H1 (cell line): ENCODE results near the gene CBL. TPM values are rescaled to one million over a fixed set of nuclear protein-coding genes. Genes with fewer than 3 reads are reported as not detected.
A peak's percentile ranks its signal among the peaks of the same experiment; 100 is the strongest.

Experiments
- CTCF ChIA-PET: fragments of 300-600 bp; sonication (Branson Sonifier 250); formaldehyde crosslinking; loops from one replicate; lab custom pipeline; 2021; ENCODE audit not compliant: partially characterized antibody; lab: Charles Lee
- POLR2A ChIA-PET: fragments of 300-600 bp; sonication (Branson Sonifier 250); formaldehyde crosslinking; loops from one replicate; lab custom pipeline; 2021; ENCODE audit warnings: inconsistent platforms; ENCODE audit not compliant: partially characterized antibody; lab: Charles Lee
- DNase-seq, 2 experiments: peaks; one replicate each; pipeline versions ENCODE4 v3.0.0 to v3.0.0-alpha.2; 2010 to 2022; ENCODE audit warnings: low spot score in 2 of 2, low read depth in 1 of 2, mixed read lengths in 1 of 2
- FAIRE-seq: peaks from 2 replicates; lab custom pipeline; 2011; peaks lifted over from hg19 to GRCh38; lab: Jason Lieb, UNC
- H2AFZ ChIP-seq: 2 replicates; pipeline ENCODE4 v1.8.1; 2012; ENCODE audit warnings: low read length, inconsistent platforms
- H2AK5ac ChIP-seq: 2 replicates; pipeline ENCODE4 v1.6.1; 2013; ENCODE audit warnings: low read depth, low read length
- H2BK120ac ChIP-seq: replicated peaks from 2 replicates; pipeline ENCODE3; 2013; ENCODE audit warnings: low read depth, low read length, inconsistent platforms
- H2BK12ac ChIP-seq: 2 replicates; pipeline ENCODE4 v1.6.1; 2013; ENCODE audit warnings: low read depth, low read length
- H2BK15ac ChIP-seq: 2 replicates; pipeline ENCODE4 v1.6.1; 2013; ENCODE audit warnings: low read length
- H2BK20ac ChIP-seq: 2 replicates; pipeline ENCODE4 v1.6.1; 2013; ENCODE audit warnings: low read length
- H2BK5ac ChIP-seq: 2 replicates; pipeline ENCODE4 v1.6.1; 2013; ENCODE audit warnings: low read depth, low read length
- H3K14ac ChIP-seq: 2 replicates; pipeline ENCODE4 v1.6.1; 2013; ENCODE audit warnings: inconsistent platforms; ENCODE audit not compliant: insufficient read length
- H3K18ac ChIP-seq: 2 replicates; pipeline ENCODE4 v1.6.1; 2013; ENCODE audit warnings: low read length; ENCODE audit errors: extremely low read depth
- H3K23ac ChIP-seq: 2 replicates; pipeline ENCODE4 v1.6.1; 2013; ENCODE audit warnings: inconsistent platforms; ENCODE audit not compliant: insufficient read length
- H3K23me2 ChIP-seq: 2 replicates; pipeline ENCODE4 v1.6.1; 2013; ENCODE audit warnings: low read depth, low read length
- H3K27ac ChIP-seq: 2 replicates; pipeline ENCODE4 v1.6.1; 2011; ENCODE audit warnings: low read depth, low read length, inconsistent platforms
- H3K27me3 ChIP-seq, 4 experiments: replicated peaks in 1 of 4; 1 replicate in 1 of 4; 2 replicates in 3 of 4; pipeline versions ENCODE4 v1.6.1 to v1.8.1; 2011 to 2013; ENCODE audit warnings: low read length in 3 of 4, mild to moderate bottlenecking in 3 of 4, inconsistent platforms in 2 of 4, mixed read lengths in 2 of 4, moderate library complexity in 1 of 4; ENCODE audit not compliant: control insufficient read depth in 3 of 4, insufficient read depth in 3 of 4; ENCODE audit errors: extremely low read depth in 1 of 4
- H3K36me3 ChIP-seq, 4 experiments: 2 replicates each; pipeline versions ENCODE4 v1.6.1 to v1.8.1; 2011 to 2013; ENCODE audit warnings: mild to moderate bottlenecking in 4 of 4, low read length in 3 of 4, moderate library complexity in 2 of 4, control low read depth in 1 of 4, inconsistent platforms in 1 of 4; ENCODE audit not compliant: insufficient read depth in 4 of 4, control insufficient read depth in 2 of 4
- H3K4ac ChIP-seq: replicated peaks from 2 replicates; pipeline ENCODE3; 2013; ENCODE audit warnings: low read length, low read depth, mixed read lengths, inconsistent platforms; ENCODE audit not compliant: insufficient read length
- H3K4me1 ChIP-seq, 4 experiments: replicated peaks in 1 of 4; 1 replicate in 1 of 4; 2 replicates in 3 of 4; pipeline versions ENCODE4 v1.6.1 to v1.8.1; 2011 to 2013; ENCODE audit warnings: low read length in 3 of 4, inconsistent platforms in 2 of 4, mixed read lengths in 1 of 4; ENCODE audit not compliant: insufficient read depth in 4 of 4, control insufficient read depth in 3 of 4
- H3K4me2 ChIP-seq, 2 experiments: 2 replicates each; pipeline versions ENCODE4 v1.6.1 to v1.8.1; 2011 to 2013; ENCODE audit warnings: low read depth in 2 of 2, low read length in 2 of 2, control low read depth in 1 of 2, inconsistent platforms in 1 of 2, mild to moderate bottlenecking in 1 of 2; ENCODE audit not compliant: insufficient read depth in 1 of 2
- H3K4me3 ChIP-seq, 4 experiments: fragments of 200-600, 300-600 bp in 1 of 4; sonication (generic), shearing (Covaris generic), sonication (Bioruptor Twin) in 1 of 4; 2 replicates each; pipeline versions ENCODE4 v1.5.1 to v1.8.1; 2011 to 2016; ENCODE audit warnings: low read length in 4 of 4, low read depth in 3 of 4, control low read depth in 2 of 4, inconsistent platforms in 2 of 4, mild to moderate bottlenecking in 2 of 4, mixed read lengths in 1 of 4, moderate library complexity in 1 of 4; ENCODE audit not compliant: insufficient read depth in 2 of 4; ENCODE audit errors: extremely low read depth in 1 of 4
- H3K56ac ChIP-seq: replicated peaks from 2 replicates; pipeline ENCODE3; 2013; ENCODE audit warnings: low read depth, mild to moderate bottlenecking, mixed read lengths, low read length, inconsistent platforms; ENCODE audit not compliant: insufficient read length
- H3K79me1 ChIP-seq: 2 replicates; pipeline ENCODE4 v1.6.1; 2013; ENCODE audit warnings: low read depth, low read length, control low read depth
- H3K79me2 ChIP-seq, 2 experiments: 2 replicates each; pipeline versions ENCODE4 v1.6.1 to v1.8.1; 2012 to 2013; ENCODE audit warnings: low read length in 2 of 2, mild to moderate bottlenecking in 2 of 2, inconsistent platforms in 1 of 2; ENCODE audit not compliant: insufficient read depth in 2 of 2, control insufficient read depth in 1 of 2
- H3K9ac ChIP-seq, 4 experiments: replicated peaks in 1 of 4; 1 replicate in 1 of 4; 2 replicates in 3 of 4; pipeline versions ENCODE4 v1.6.1 to v1.8.1; 2011 to 2013; ENCODE audit warnings: low read depth in 3 of 4, low read length in 3 of 4, control low read depth in 2 of 4, mild to moderate bottlenecking in 2 of 4, moderate library complexity in 2 of 4, inconsistent platforms in 1 of 4; ENCODE audit errors: extremely low read depth in 1 of 4
- H3K9me3 ChIP-seq, 2 experiments: 2 replicates each; pipeline versions ENCODE4 v1.6.1 to v1.8.1; 2012 to 2013; ENCODE audit warnings: mild to moderate bottlenecking in 2 of 2, moderate library complexity in 2 of 2, control low read depth in 1 of 2, inconsistent platforms in 1 of 2, low read depth in 1 of 2, low read length in 1 of 2, mixed read lengths in 1 of 2; ENCODE audit not compliant: insufficient read depth in 2 of 2
- H4K20me1 ChIP-seq, 2 experiments: replicated peaks in 1 of 2; 2 replicates each; pipeline versions ENCODE3 to v1.8.1; 2011 to 2013; ENCODE audit warnings: inconsistent platforms in 2 of 2, low read length in 2 of 2, mild to moderate bottlenecking in 1 of 2; ENCODE audit not compliant: insufficient read depth in 2 of 2, control insufficient read depth in 1 of 2
- H4K5ac ChIP-seq: 2 replicates; pipeline ENCODE4 v1.6.1; 2013; ENCODE audit warnings: low read length, low read depth, mixed read lengths, inconsistent platforms; ENCODE audit not compliant: insufficient read length
- H4K8ac ChIP-seq: 2 replicates; pipeline ENCODE4 v1.8.0; 2013; ENCODE audit warnings: mild to moderate bottlenecking, moderate library complexity, low read length, inconsistent platforms; ENCODE audit not compliant: insufficient read depth; ENCODE audit errors: extremely low read depth
- H4K91ac ChIP-seq: replicated peaks from 2 replicates; pipeline ENCODE3; 2013; ENCODE audit warnings: low read length, mixed read lengths, inconsistent platforms; ENCODE audit not compliant: insufficient read length
- CHD1 ChIP-seq: IDR thresholded peaks from 2 replicates; pipeline ENCODE4 v1.6.1; 2012; ENCODE audit warnings: low read depth, low read length, improper control_type of control experiment
- WGBS, 2 experiments: shearing (Covaris generic) in 1 of 2; methylation state at CpG; one replicate each; pipeline versions ENCODE4 v1.1.6 to v1.1.7; 2013 to 2015; ENCODE audit warnings: low lambda C conversion rate in 2 of 2, mixed read lengths in 2 of 2, inconsistent platforms in 1 of 2, low coverage in 1 of 2, missing lambda C conversion rate in 1 of 2; ENCODE audit not compliant: insufficient replicate concordance in 2 of 2, insufficient coverage in 1 of 2, insufficient read length in 1 of 2; ENCODE audit errors: extremely low coverage in 1 of 2, missing lambda C conversion rate in 1 of 2; 5-methylcytosine and 5-hydroxymethylcytosine counted together
- polyA plus RNA-seq, 7 experiments: library from polyadenylated mRNA; depleted of rRNA in 3 of 7; stranded (reverse) in 5 of 7; unstranded in 2 of 7; fragments of >200 nt in 5 of 7; fragments of 200-250 nt in 2 of 7; gene quantifications; 1 replicate in 5 of 7; 2 replicates in 1 of 7; 4 replicates in 1 of 7; pipeline versions ENCODE4 v1.2.1 to v1.2.3, GENCODE V29; 2011 to 2013; ENCODE audit warnings: missing spikeins in 2 of 7, mixed read lengths in 2 of 7
- total RNA-seq: library from RNA; stranded (reverse); fragmentation: NEBNext Ultra II Directional; extraction: Animal tissue kit (Norgen Biotek cat#: 25700); gene quantifications from 2 replicates; pipeline ENCODE4 v1.2.1, GENCODE V29; 2021

Gene CBL
- total and polyA plus RNA-seq, 2 of the 8 experiments (the other 6 are each of a cell fraction or from before 2014, with no cell fraction given), result 23.1 to 57.8 TPM

- DNase-seq, result no peak
- H3K4me3 ChIP-seq, result no peak overlapping the region
- WGBS, 2 experiments, result 50% methylated on average over 4 of the region's 4 CpGs; no CpG with 5 or more reads in 1 of the 2 experiments
- no peak overlapping the region for H2BK12ac ChIP-seq
- H2AK5ac ChIP-seq, result no peak overlapping the region
- H4K5ac ChIP-seq, result no peak overlapping the region
- H3K9me3 ChIP-seq, result no peaks in the 10 kb centered on the region
- peaks cover 0 to 4% (median 2%) of the 10 kb centered on the region in 4 experiments; a peak in 3 of 7 replicates for H3K27me3 ChIP-seq
- H3K79me2 ChIP-seq, result no peaks in the 10 kb centered on the region
- no peak overlapping the region for H3K23ac ChIP-seq
- H3K56ac ChIP-seq, result no peak overlapping the region
- H3K23me2 ChIP-seq, result peaks cover 2% of the 10 kb centered on the region
- H3K14ac ChIP-seq, result no peak overlapping the region
- no peak overlapping the region; the same call in 1 of the 2 replicates for H3K18ac ChIP-seq
- no peak overlapping the region; a peak in 1 of 4 replicates for H3K4me2 ChIP-seq
- no peak overlapping the region for H2BK20ac ChIP-seq
- H3K36me3 ChIP-seq, result peaks cover 0 to 6% (median 3%) of the 10 kb centered on the region in 4 experiments; a peak in 3 of 8 replicates
- FAIRE-seq, result no peak
- no peak overlapping the region for H4K91ac ChIP-seq
- no peak overlapping the region for H3K27ac ChIP-seq
- peak overlapping the region; percentile 72; the same call in 1 of the 2 replicates for H2BK15ac ChIP-seq
- no peaks in the 10 kb centered on the region for H3K79me1 ChIP-seq
- no peaks in the 10 kb centered on the region for H4K20me1 ChIP-seq
- H2BK5ac ChIP-seq, result no peak overlapping the region
- no peak overlapping the region for H2BK120ac ChIP-seq
- H3K9ac ChIP-seq, result no peak overlapping the region
- no peak overlapping the region for H4K8ac ChIP-seq
- 0 out of 2 replicates have a peak overlapping the region, but pooled peaks have one; percentile 22 for H2AFZ ChIP-seq
- H3K4ac ChIP-seq, result no peak overlapping the region
- peaks cover 1 to 3% (median 2%) of the 10 kb centered on the region in 4 experiments; a peak in 5 of 7 replicates for H3K4me1 ChIP-seq
- ChIA-PET POLR2A (interaction anchor here (0.8 to 1.2 kb wide), 5 partner anchors 8 to 109 kb away, joined by 3 read pairs; no protein-coding TSS in a partner anchor), CTCF (interaction anchor here (0.6 to 18.0 kb wide), 9 partner anchors 9 to 122 kb away, joined by 3 to 463 read pairs (median 6); partner anchors contain the start of genes C1QTNF5 and USP2)
- no peak for TF ChIP-seq CHD1
Measured at GRCh38 chr11:119352857-119353260, 146.7 kb downstream of the CBL start.
